Measurements from ENCODE around the gene TBX21. TPM values are rescaled to one million over a fixed set of nuclear protein-coding genes. Genes with fewer than 3 reads are reported as not detected.

The TBX21 gene
- total RNA-seq, 1 experiment from 2014 or later: not detected

DNA sequence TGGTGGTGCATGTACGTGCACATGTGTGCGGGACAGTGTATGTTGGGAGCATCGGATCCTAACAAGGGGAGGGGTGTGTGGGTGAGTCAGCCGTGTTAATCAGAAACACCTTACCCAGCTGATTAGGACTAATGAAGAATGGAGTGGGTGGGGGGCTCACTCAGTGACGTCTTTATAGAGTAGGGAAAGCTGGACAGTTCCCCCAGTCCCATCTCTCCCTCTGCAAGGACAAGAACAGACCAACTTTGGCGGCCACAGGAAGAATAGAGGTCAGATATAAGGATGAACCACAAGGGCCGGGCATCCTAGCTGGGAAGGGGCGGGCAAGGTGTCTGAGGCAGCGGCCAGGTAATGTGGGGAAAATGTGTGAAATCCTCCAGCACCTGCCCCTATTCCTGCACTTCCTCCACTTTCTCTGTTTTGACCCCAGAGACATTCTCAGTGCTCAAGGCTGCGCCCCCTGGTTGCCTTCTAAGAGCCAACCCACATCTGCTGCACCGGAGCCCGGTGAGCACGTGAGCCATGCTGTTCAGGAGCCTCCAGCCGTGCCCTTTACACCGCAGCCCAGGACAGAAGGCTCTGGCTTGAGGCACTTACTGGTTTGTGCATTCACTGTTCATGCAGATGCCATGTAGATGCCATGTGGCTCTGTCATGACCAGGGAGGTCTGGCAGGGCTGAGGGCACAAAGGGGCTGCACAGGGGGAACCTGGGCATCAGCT lies 18.9 kb upstream of the TBX21 start:
- Histone ChIP-seq H3K9ac (ENCODE audit: low read length) (no peak overlapping the region), H2AFZ (ENCODE audit: low read length) (no peak overlapping the region), H3K9me3 (ENCODE audit: low read length) (no peaks in the 10 kb centered on the region), H4K20me1 (ENCODE audit: insufficient read depth, low read depth, low read length) (no peaks in the 10 kb centered on the region), H3K27ac (ENCODE audit: low read length) (no peak overlapping the region), H3K27me3 (ENCODE audit: low read length) (no peaks in the 10 kb centered on the region), H3K4me2 (ENCODE audit: low read depth, low read length, poor library complexity, severe bottlenecking) (no peak overlapping the region), H3K36me3 (ENCODE audit: insufficient read depth, low read length) (no peaks in the 10 kb centered on the region), H3K4me1 (ENCODE audit: low read length) (peaks cover 16% of the 10 kb centered on the region), H3K4me3 (ENCODE audit: low read length) (no peak overlapping the region), H3K9me2 (replicated peaks; ENCODE audit: insufficient read depth, low read length) (no peaks in the 10 kb centered on the region), H3K79me2 (ENCODE audit: low read length) (no peaks in the 10 kb centered on the region)
- peak; percentile 73 for DNase-seq

DNA sequence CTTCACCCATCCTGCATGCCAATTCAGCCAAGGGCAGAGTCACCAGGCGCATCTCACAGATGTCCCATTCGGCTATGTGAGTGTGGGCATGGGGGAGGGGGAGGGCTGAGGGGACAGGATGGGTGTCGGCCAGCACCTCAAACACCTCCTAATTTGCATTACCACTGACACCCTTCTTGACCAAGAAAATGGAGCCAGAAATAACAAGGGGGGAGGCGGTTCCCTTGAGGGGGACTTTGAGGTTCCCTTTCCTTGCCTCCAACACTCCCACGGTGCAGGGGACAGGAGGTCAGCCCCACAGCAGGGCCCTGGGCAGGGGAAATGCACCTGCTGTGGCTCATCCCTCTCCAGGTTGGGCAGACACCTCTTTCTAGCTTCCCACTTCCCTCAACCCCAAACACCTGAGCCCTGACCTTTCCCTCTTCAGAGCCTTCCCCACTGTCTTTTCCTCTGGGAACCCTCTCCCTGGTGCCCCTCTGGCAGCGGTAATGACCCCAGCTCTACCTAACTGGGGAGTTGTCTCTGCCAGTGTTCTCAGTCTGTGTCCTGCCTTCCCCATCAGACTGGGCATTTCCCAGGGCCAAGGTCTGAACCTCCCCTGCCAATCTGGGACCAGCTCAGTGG lies 18.2 kb upstream of the TBX21 start:
- Histone ChIP-seq H3K9me3 (ENCODE audit: low read length) (no peaks in the 10 kb centered on the region), H3K9me2 (replicated peaks; ENCODE audit: insufficient read depth, low read length) (no peaks in the 10 kb centered on the region), H3K27ac (ENCODE audit: low read length) (no peak overlapping the region), H3K79me2 (ENCODE audit: low read length) (no peaks in the 10 kb centered on the region), H3K4me3 (ENCODE audit: low read length) (no peak overlapping the region), H3K4me1 (ENCODE audit: low read length) (peaks cover 16% of the 10 kb centered on the region), H2AFZ (ENCODE audit: low read length) (no peak overlapping the region), H3K27me3 (ENCODE audit: low read length) (no peaks in the 10 kb centered on the region), H3K36me3 (ENCODE audit: insufficient read depth, low read length) (no peaks in the 10 kb centered on the region), H3K4me2 (ENCODE audit: low read depth, low read length, poor library complexity, severe bottlenecking) (no peak overlapping the region), H4K20me1 (ENCODE audit: insufficient read depth, low read depth, low read length) (no peaks in the 10 kb centered on the region), H3K9ac (ENCODE audit: low read length) (no peak overlapping the region)
- peak; percentile 52 for DNase-seq

GRCh38 chr17:47715669-47716325 lies 17.2 kb upstream of the TBX21 start:
- DNase-seq: no peak
- Histone ChIP-seq H3K4me3 (ENCODE audit: low read length) (no peak overlapping the region), H3K9me2 (replicated peaks; ENCODE audit: insufficient read depth, low read length) (no peaks in the 10 kb centered on the region), H3K9ac (ENCODE audit: low read length) (no peak overlapping the region), H4K20me1 (ENCODE audit: insufficient read depth, low read depth, low read length) (no peaks in the 10 kb centered on the region), H3K27ac (ENCODE audit: low read length) (no peak overlapping the region), H3K9me3 (ENCODE audit: low read length) (no peaks in the 10 kb centered on the region), H3K79me2 (ENCODE audit: low read length) (no peaks in the 10 kb centered on the region), H3K27me3 (ENCODE audit: low read length) (no peaks in the 10 kb centered on the region), H3K4me1 (ENCODE audit: low read length) (peaks cover 16% of the 10 kb centered on the region), H3K36me3 (ENCODE audit: insufficient read depth, low read length) (no peaks in the 10 kb centered on the region), H3K4me2 (ENCODE audit: low read depth, low read length, poor library complexity, severe bottlenecking) (no peak overlapping the region), H2AFZ (ENCODE audit: low read length) (no peak overlapping the region)

GRCh38 chr17:47716375-47716774 lies 16.7 kb upstream of the TBX21 start:
- H3K4me1 ChIP-seq (ENCODE audit: low read length): peaks cover 16% of the 10 kb centered on the region

GRCh38 chr17:47717261-47717697 lies 15.8 kb upstream of the TBX21 start:
- Histone ChIP-seq H3K9ac (ENCODE audit: low read length) (no peak overlapping the region), H3K4me3 (ENCODE audit: low read length) (no peak overlapping the region), H3K36me3 (ENCODE audit: insufficient read depth, low read length) (no peaks in the 10 kb centered on the region), H3K9me2 (replicated peaks; ENCODE audit: insufficient read depth, low read length) (no peaks in the 10 kb centered on the region), H2AFZ (ENCODE audit: low read length) (no peak overlapping the region), H4K20me1 (ENCODE audit: insufficient read depth, low read depth, low read length) (no peaks in the 10 kb centered on the region), H3K27me3 (ENCODE audit: low read length) (no peaks in the 10 kb centered on the region), H3K27ac (ENCODE audit: low read length) (no peak overlapping the region), H3K79me2 (ENCODE audit: low read length) (no peaks in the 10 kb centered on the region), H3K4me2 (ENCODE audit: low read depth, low read length, poor library complexity, severe bottlenecking) (no peak overlapping the region), H3K4me1 (ENCODE audit: low read length) (peaks cover 16% of the 10 kb centered on the region), H3K9me3 (ENCODE audit: low read length) (no peaks in the 10 kb centered on the region)
- DNase-seq: no peak

More at GRCh38 chr17:47716375-47716774, 16.7 kb upstream of the TBX21 start:
- Histone ChIP-seq H3K9ac (ENCODE audit: low read length) (no peak overlapping the region), H3K36me3 (ENCODE audit: insufficient read depth, low read length) (no peaks in the 10 kb centered on the region), H3K27me3 (ENCODE audit: low read length) (no peaks in the 10 kb centered on the region), H2AFZ (ENCODE audit: low read length) (no peak overlapping the region), H3K9me3 (ENCODE audit: low read length) (no peaks in the 10 kb centered on the region), H3K27ac (ENCODE audit: low read length) (no peak overlapping the region), H3K9me2 (replicated peaks; ENCODE audit: insufficient read depth, low read length) (no peaks in the 10 kb centered on the region), H3K79me2 (ENCODE audit: low read length) (no peaks in the 10 kb centered on the region), H3K4me2 (ENCODE audit: low read depth, low read length, poor library complexity, severe bottlenecking) (no peak overlapping the region), H3K4me3 (ENCODE audit: low read length) (no peak overlapping the region), H4K20me1 (ENCODE audit: insufficient read depth, low read depth, low read length) (no peaks in the 10 kb centered on the region)
- DNase-seq: no peak

GRCh38 chr17:47717979-47718621 lies 14.9 kb upstream of the TBX21 start:
- Histone ChIP-seq H3K4me2 (ENCODE audit: low read depth, low read length, poor library complexity, severe bottlenecking) (no peak overlapping the region), H3K4me3 (ENCODE audit: low read length) (no peak overlapping the region), H3K27ac (ENCODE audit: low read length) (no peak overlapping the region), H3K79me2 (ENCODE audit: low read length) (no peaks in the 10 kb centered on the region), H3K9me2 (replicated peaks; ENCODE audit: insufficient read depth, low read length) (no peaks in the 10 kb centered on the region), H3K9ac (ENCODE audit: low read length) (no peak overlapping the region), H3K4me1 (ENCODE audit: low read length) (peaks cover 16% of the 10 kb centered on the region), H3K27me3 (ENCODE audit: low read length) (no peaks in the 10 kb centered on the region), H3K9me3 (ENCODE audit: low read length) (no peaks in the 10 kb centered on the region), H2AFZ (ENCODE audit: low read length) (no peak overlapping the region), H4K20me1 (ENCODE audit: insufficient read depth, low read depth, low read length) (no peaks in the 10 kb centered on the region), H3K36me3 (ENCODE audit: insufficient read depth, low read length) (no peaks in the 10 kb centered on the region)
- no peak for DNase-seq

GRCh38 chr17:47718634-47719405 lies 14.2 kb upstream of the TBX21 start:
- Histone ChIP-seq H3K4me2 (ENCODE audit: low read depth, low read length, poor library complexity, severe bottlenecking) (no peak overlapping the region), H3K79me2 (ENCODE audit: low read length) (no peaks in the 10 kb centered on the region), H4K20me1 (ENCODE audit: insufficient read depth, low read depth, low read length) (no peaks in the 10 kb centered on the region), H3K36me3 (ENCODE audit: insufficient read depth, low read length) (no peaks in the 10 kb centered on the region), H2AFZ (ENCODE audit: low read length) (no peak overlapping the region), H3K4me3 (ENCODE audit: low read length) (no peak overlapping the region), H3K9me3 (ENCODE audit: low read length) (no peaks in the 10 kb centered on the region), H3K9me2 (replicated peaks; ENCODE audit: insufficient read depth, low read length) (no peaks in the 10 kb centered on the region), H3K27ac (ENCODE audit: low read length) (no peak overlapping the region), H3K4me1 (ENCODE audit: low read length) (peaks cover 16% of the 10 kb centered on the region), H3K9ac (ENCODE audit: low read length) (no peak overlapping the region), H3K27me3 (ENCODE audit: low read length) (no peaks in the 10 kb centered on the region)
- no peak for DNase-seq

Data from Karpas-422 (cell line).